HG03095 (cell line): ENCODE results near the gene SPON1.
"Not testable (repeated sequence)": the region's sequence is repeated elsewhere in the genome, so short reads cannot be mapped to it uniquely, and the experiment has no call there.

Experiments
- ATAC-seq: cut with Tn5 transposase; IDR thresholded peaks from one replicate; pipeline ENCODE4 v1.9.1; 2021; ENCODE audit warnings: moderate library complexity; ENCODE audit not compliant: unreplicated experiment

Gene SPON1

GRCh38 chr11:14230407-14230806 is 267.9 kb downstream of the SPON1 start:
- no peak for ATAC-seq

GRCh38 chr11:14232652-14233051 is 270.1 kb downstream of the SPON1 start:
- no peak for ATAC-seq

GRCh38 chr11:14234446-14234845 is 271.9 kb downstream of the SPON1 start:
- ATAC-seq = no peak

GRCh38 chr11:14235701-14236100 is 273.2 kb downstream of the SPON1 start:
- ATAC-seq = no peak

- ATAC-seq = peak; percentile 94
Measured at GRCh38 chr11:14237444-14237961, 275.0 kb downstream of the SPON1 start.

GRCh38 chr11:14240221-14240620 is 277.7 kb downstream of the SPON1 start:
- ATAC-seq = no peak

- ATAC-seq = no peak
Measured at GRCh38 chr11:14240951-14241350, 278.4 kb downstream of the SPON1 start.

GRCh38 chr11:14242187-14242586 is 279.7 kb downstream of the SPON1 start:
- ATAC-seq = no peak

GRCh38 chr11:14242733-14243132 is 280.2 kb downstream of the SPON1 start:
- ATAC-seq = no peak

- ATAC-seq = no peak
Measured at GRCh38 chr11:14244926-14245325, 282.4 kb downstream of the SPON1 start.

- no peak for ATAC-seq
Measured at GRCh38 chr11:14245444-14245843, 282.9 kb downstream of the SPON1 start.

GRCh38 chr11:14248580-14248981 is 286.1 kb downstream of the SPON1 start:
- ATAC-seq = no peak

GRCh38 chr11:14249121-14249963 is 286.8 kb downstream of the SPON1 start:
- ATAC-seq = no peak

- no peak for ATAC-seq
Measured at GRCh38 chr11:14251754-14252153, 289.2 kb downstream of the SPON1 start.

- not testable (repeated sequence) for ATAC-seq
Measured at GRCh38 chr11:14252501-14252900, 290.0 kb downstream of the SPON1 start.

- no peak for ATAC-seq
Measured at GRCh38 chr11:14253421-14253820, 290.9 kb downstream of the SPON1 start.

GRCh38 chr11:14253840-14254239 is 291.3 kb downstream of the SPON1 start:
- no peak for ATAC-seq

GRCh38 chr11:14254533-14255237 is 292.2 kb downstream of the SPON1 start:
- ATAC-seq = no peak

GRCh38 chr11:14255238-14255534 is 292.7 kb downstream of the SPON1 start:
- ATAC-seq = no peak

GRCh38 chr11:14258221-14258935 is 295.9 kb downstream of the SPON1 start:
- ATAC-seq = no peak

- ATAC-seq = no peak
Measured at GRCh38 chr11:14259186-14259784, 296.8 kb downstream of the SPON1 start.
